GM21717 (cell line): ENCODE data around the gene SLC6A6.
"Not testable (repeated sequence)": the region's sequence is repeated elsewhere in the genome, so short reads cannot be mapped to it uniquely, and the experiment has no call there.

Experiments used
- ATAC-seq: cut with Tn5 transposase; IDR thresholded peaks from one replicate; pipeline ENCODE4 v1.9.1; 2021; ENCODE audit warnings: mild to moderate bottlenecking, moderate library complexity; ENCODE audit not compliant: unreplicated experiment

Gene SLC6A6

GRCh38 chr3:14434126-14434497 is 31.7 kb downstream of the SLC6A6 start:
- no peak for ATAC-seq

- ATAC-seq, result no peak
Observed at GRCh38 chr3:14434498-14435151, 32.2 kb downstream of the SLC6A6 start.

- ATAC-seq, result no peak
Observed at GRCh38 chr3:14435175-14436014, 33.0 kb downstream of the SLC6A6 start.

- no peak for ATAC-seq
Observed at GRCh38 chr3:14436954-14437281, 34.5 kb downstream of the SLC6A6 start.

GRCh38 chr3:14437705-14438104 is 35.3 kb downstream of the SLC6A6 start:
- ATAC-seq, result not testable (repeated sequence)

GRCh38 chr3:14438262-14438661 is 35.9 kb downstream of the SLC6A6 start:
- ATAC-seq, result no peak

- no peak for ATAC-seq
Observed at GRCh38 chr3:14438929-14439328, 36.5 kb downstream of the SLC6A6 start.

- no peak for ATAC-seq
Observed at GRCh38 chr3:14439501-14440167, 37.2 kb downstream of the SLC6A6 start.

- no peak for ATAC-seq
Observed at GRCh38 chr3:14440168-14440518, 37.7 kb downstream of the SLC6A6 start.

- ATAC-seq, result no peak
Observed at GRCh38 chr3:14440531-14441239, 38.3 kb downstream of the SLC6A6 start.

- ATAC-seq, result no peak
Observed at GRCh38 chr3:14441240-14441919, 39.0 kb downstream of the SLC6A6 start.

GRCh38 chr3:14441920-14442300 is 39.5 kb downstream of the SLC6A6 start:
- no peak for ATAC-seq

- no peak for ATAC-seq
Observed at GRCh38 chr3:14444380-14444779, 42.0 kb downstream of the SLC6A6 start.

GRCh38 chr3:14445773-14446172 is 43.4 kb downstream of the SLC6A6 start:
- no peak for ATAC-seq

GRCh38 chr3:14446988-14447570 is 44.7 kb downstream of the SLC6A6 start:
- ATAC-seq, result no peak

- no peak for ATAC-seq
Observed at GRCh38 chr3:14448063-14448462, 45.7 kb downstream of the SLC6A6 start.

- no peak for ATAC-seq
Observed at GRCh38 chr3:14448756-14449727, 46.6 kb downstream of the SLC6A6 start.

- ATAC-seq, result no peak
Observed at GRCh38 chr3:14450506-14450905, 48.1 kb downstream of the SLC6A6 start.

GRCh38 chr3:14450922-14451606 is 48.7 kb downstream of the SLC6A6 start:
- ATAC-seq, result no peak
